Activated naive CD4-positive, alpha-beta T cell treated with anti-CD3 and anti-CD28 coated beads for 36 hours (primary cell): ENCODE results near the gene FAM229A. TPM values are rescaled to one million over a fixed set of nuclear protein-coding genes. Genes with fewer than 3 reads are reported as not detected.
A peak's percentile ranks its signal among the peaks of the same experiment; 100 is the strongest.

Experiments
- CTCF ChIA-PET: fragments of 350-600 bp; sonication (Branson Sonifier 250); formaldehyde crosslinking; loops from one replicate; lab custom pipeline; 2021; ENCODE audit warnings: antibody characterized with exemption; lab: Charles Lee
- DNase-seq: peaks from one replicate; pipeline ENCODE4 v3.0.0-alpha.2; 2020
- H3K27ac Mint-ChIP-seq: one replicate; pipeline ENCODE4 v1.8.0; 2021; ENCODE audit warnings: mild to moderate bottlenecking, mixed read lengths
- H3K27me3 Mint-ChIP-seq: one replicate; pipeline ENCODE4 v1.8.0; 2021; ENCODE audit warnings: low read depth, mixed read lengths
- H3K36me3 Mint-ChIP-seq: one replicate; pipeline ENCODE4 v1.8.0; 2021; ENCODE audit warnings: low read depth, mixed read lengths
- H3K4me1 Mint-ChIP-seq: one replicate; pipeline ENCODE4 v1.8.0; 2021; ENCODE audit warnings: low read depth, mixed read lengths
- H3K4me3 Mint-ChIP-seq: one replicate; pipeline ENCODE4 v1.8.0; 2021; ENCODE audit warnings: mild to moderate bottlenecking, moderate library complexity, mixed read lengths
- H3K9me3 Mint-ChIP-seq: one replicate; pipeline ENCODE4 v1.8.0; 2021; ENCODE audit warnings: mixed read lengths
- intact Hi-C: fragments of 100-400 bp; cut with micrococcal nuclease; formaldehyde crosslinking; loops from one replicate; pipeline ENCODE4 v1.15.1; 2023
- total RNA-seq, 2 experiments: library from RNA; stranded (reverse); gene quantifications; one replicate each; pipeline ENCODE4 v1.2.3, GENCODE V29; 2021

The FAM229A gene
- total RNA-seq, 2 experiments from 2014 or later: 2.1 to 3.4 TPM

DNA sequence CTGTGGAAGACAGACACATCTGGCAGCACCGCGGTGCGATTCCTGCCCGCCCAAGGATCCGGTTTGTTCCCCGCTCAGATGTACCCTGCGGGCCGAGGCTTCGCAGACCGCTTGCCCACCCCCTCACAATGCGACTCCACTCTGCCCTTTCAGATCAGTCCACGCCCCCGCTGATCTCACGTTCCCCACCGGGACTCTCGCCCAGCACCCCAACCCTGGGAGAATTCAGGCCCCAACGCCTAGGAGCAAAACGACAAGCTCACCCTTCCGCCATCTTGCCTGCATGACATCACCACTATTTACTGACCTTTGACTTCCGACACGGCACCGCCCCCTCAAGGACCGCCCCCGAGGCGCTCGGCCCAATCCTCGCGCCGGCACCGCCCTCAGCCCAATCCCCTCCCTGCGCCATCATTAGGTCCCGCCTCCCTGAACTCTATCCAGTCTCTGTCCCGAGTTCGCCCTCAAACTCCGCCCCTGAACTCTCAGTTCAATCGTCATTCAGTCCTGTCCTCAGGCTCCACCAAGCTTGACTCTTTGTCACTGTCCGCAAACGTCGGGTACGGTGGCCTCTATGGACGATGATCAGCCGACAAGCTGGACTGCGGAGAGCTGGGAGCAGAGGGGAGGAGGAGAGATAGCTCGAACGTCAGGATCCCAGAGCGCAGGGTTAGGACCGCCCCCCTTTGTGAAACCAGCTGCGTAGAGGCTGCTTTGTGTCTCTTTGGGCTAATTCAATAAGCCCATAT is 32.0 kb upstream of the FAM229A start, which contains the start of gene BSDC1:
Gene BSDC1, minus strand, starts transcription at position 301 of the 749 bp plus-strand sequence. Its CDS starts 27 bp downstream, at position 274.
- Mint-ChIP-seq H3K27ac (peak within 1 kb of the TSS; percentile 99), H3K36me3 (peaks cover 4% of the 10 kb centered on the region), H3K4me3 (peak within 1 kb of the TSS; percentile 100), H3K4me1 (peaks cover 31% of the 10 kb centered on the region), H3K9me3 (peaks cover 2% of the 10 kb centered on the region), H3K27me3 (no peaks in the 10 kb centered on the region)
- intact Hi-C loops: loop anchor here (2.0 to 10.0 kb wide), 3 partner anchors 44 to 260 kb away; partner anchors contain the start of genes MARCKSL1, RBBP4 and ZBTB8OS
- CTCF ChIA-PET: interaction anchor here (0.9 to 1.7 kb wide), 5 partner anchors 10 to 178 kb away, joined by 3 to 11 read pairs (median 3); no protein-coding TSS in a partner anchor
- DNase-seq: peak; percentile 100

DNA sequence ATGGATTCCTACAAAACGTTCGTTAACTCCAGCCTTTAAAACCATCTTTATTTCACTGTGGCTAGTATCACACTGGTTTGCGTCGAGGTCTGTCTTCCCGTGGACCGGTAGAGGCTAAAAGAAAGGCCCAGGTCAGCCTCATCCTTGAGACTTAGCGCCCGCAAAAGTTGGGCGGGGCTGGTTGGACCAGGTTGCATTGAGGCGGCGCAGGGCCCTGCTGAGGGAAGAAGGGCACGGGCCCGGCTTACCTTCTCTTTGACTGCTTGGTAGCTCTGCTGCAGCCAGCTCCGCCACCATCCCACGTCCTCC is 31.5 kb upstream of the FAM229A start:
- CTCF ChIA-PET: interaction anchor here (1.3 to 1.7 kb wide), 2 partner anchors 61 to 178 kb away, joined by 3 to 11 read pairs; no protein-coding TSS in a partner anchor
- no peaks in the 10 kb centered on the region for H3K27me3 Mint-ChIP-seq
- H3K9me3 Mint-ChIP-seq: peaks cover 2% of the 10 kb centered on the region
- peaks cover 4% of the 10 kb centered on the region for H3K36me3 Mint-ChIP-seq
- peak overlapping the region; percentile 99 for H3K27ac Mint-ChIP-seq
- H3K4me3 Mint-ChIP-seq: peak overlapping the region; percentile 100
- intact Hi-C loops: loop anchor here (2.0 to 10.0 kb wide), 3 partner anchors 43 to 261 kb away; partner anchors contain the start of genes MARCKSL1, RBBP4 and ZBTB8OS
- peaks cover 31% of the 10 kb centered on the region for H3K4me1 Mint-ChIP-seq
- peak; percentile 49 for DNase-seq

DNA sequence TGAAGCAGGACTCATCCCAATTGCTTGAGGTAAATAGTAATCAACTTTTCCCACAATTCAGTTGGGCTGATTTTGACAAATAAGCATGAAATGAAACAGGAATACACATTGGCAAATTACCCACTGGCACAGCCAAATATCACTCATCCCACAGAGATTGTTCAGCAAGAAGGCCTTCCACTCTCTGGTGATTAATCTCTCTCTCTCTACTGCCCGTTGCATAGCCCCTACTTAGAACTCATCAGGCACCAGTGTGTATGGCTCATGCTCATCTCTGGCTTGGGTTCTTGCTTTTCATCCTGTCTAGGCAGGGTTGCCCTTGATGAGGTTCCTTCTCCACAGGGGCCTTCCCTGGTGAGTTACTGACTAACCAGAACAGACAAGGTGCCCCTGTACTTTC is 30.9 kb upstream of the FAM229A start:
- H3K4me3 Mint-ChIP-seq: peak overlapping the region; percentile 100
- no peaks in the 10 kb centered on the region for H3K27me3 Mint-ChIP-seq
- peak; percentile 44 for DNase-seq
- peaks cover 2% of the 10 kb centered on the region for H3K9me3 Mint-ChIP-seq
- H3K4me1 Mint-ChIP-seq: peaks cover 32% of the 10 kb centered on the region
- CTCF ChIA-PET: interaction anchor here (0.6 to 1.7 kb wide), 4 partner anchors 8 to 177 kb away, joined by 5 to 11 read pairs (median 8); no protein-coding TSS in a partner anchor
- intact Hi-C loops: loop anchor here (10.0 kb wide), 1 partner anchor 262 kb away; the partner anchor contains the start of genes RBBP4 and ZBTB8OS
- peak overlapping the region; percentile 99 for H3K27ac Mint-ChIP-seq
- H3K36me3 Mint-ChIP-seq: peaks cover 4% of the 10 kb centered on the region

DNA sequence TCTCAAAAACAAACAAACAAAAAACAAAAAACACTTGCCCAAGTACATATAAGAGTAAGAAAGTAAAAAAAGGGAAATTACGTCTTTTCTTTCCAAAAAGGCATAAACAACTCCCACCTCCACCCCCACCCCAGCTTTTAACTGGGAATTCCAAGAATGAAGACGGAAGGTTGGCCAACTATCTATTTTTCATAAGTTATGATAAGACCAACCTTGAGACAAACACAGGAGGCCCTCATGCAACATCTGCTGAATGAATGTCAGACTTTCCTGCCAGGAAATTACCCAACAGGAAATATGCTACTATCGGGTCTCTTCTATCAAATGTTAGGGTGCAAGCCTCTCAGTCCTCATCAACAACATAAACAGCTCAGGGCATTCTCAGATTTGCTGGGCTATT is 30.0 kb upstream of the FAM229A start:
- CTCF ChIA-PET: interaction anchor here (0.6 to 1.7 kb wide), 4 partner anchors 7 to 176 kb away, joined by 4 to 10 read pairs (median 5); no protein-coding TSS in a partner anchor
- no peaks in the 10 kb centered on the region for H3K27me3 Mint-ChIP-seq
- H3K4me3 Mint-ChIP-seq: no peak overlapping the region
- intact Hi-C loops: loop anchor here (10.0 kb wide), 1 partner anchor 262 kb away; the partner anchor contains the start of genes RBBP4 and ZBTB8OS
- H3K9me3 Mint-ChIP-seq: peaks cover 2% of the 10 kb centered on the region
- H3K27ac Mint-ChIP-seq: peak overlapping the region; percentile 6
- H3K36me3 Mint-ChIP-seq: peaks cover 6% of the 10 kb centered on the region
- no peak for DNase-seq
- H3K4me1 Mint-ChIP-seq: peaks cover 37% of the 10 kb centered on the region

DNA sequence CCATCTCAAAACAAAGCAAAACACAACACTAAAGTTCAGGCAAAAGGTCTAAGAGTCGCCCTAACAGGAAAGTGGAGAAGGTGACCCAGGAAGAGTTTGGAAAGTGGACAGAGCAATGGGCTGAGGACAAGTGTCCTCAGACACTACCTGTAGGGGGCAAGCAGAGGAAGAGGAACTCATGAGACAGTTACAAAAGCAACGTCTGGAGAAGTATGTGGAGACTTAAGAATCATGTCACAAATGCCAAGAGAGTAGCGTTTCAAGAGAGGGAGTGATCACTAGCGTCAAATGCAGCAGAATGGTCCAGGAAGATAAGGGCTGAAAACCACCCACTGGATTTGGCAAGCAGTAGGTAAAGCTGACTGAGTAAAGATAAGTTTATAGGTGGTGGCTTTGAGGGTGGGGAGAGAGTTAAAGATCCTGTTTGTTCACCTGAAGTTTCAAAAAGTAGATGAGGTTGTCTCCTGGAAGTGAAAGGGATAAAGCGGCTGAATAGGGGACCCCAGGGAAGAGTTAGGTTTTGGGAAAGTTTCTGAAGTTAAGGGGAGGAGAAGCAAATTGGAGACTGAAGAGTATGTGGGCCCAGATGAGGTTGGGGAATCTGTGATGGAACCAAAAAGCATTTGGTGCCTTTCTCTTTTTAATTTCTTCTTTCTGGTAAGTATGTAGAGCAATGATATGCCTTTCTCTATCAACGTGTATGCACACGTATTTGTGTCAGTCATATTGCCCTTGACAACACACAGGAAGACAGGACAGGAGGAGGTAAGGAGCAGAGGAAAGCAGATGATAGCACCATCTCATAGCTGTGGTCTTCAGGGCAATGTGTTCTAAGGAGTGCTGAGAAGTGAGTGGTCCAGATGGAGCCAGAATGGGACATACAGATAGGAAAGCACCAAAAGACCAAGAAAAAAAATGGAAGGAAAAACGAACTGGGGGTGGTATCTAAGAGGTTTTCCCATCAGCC is 28.9 kb upstream of the FAM229A start:
- no peaks in the 10 kb centered on the region for H3K9me3 Mint-ChIP-seq
- no peak for DNase-seq
- peaks cover 12% of the 10 kb centered on the region for H3K36me3 Mint-ChIP-seq
- CTCF ChIA-PET: interaction anchor here (0.5 to 1.7 kb wide), 3 partner anchors 10 to 175 kb away, joined by 3 to 10 read pairs (median 5); no protein-coding TSS in a partner anchor
- no peak overlapping the region for H3K27ac Mint-ChIP-seq
- intact Hi-C loops: loop anchor here (10.0 kb wide), 1 partner anchor 264 kb away; the partner anchor contains the start of genes RBBP4 and ZBTB8OS
- H3K27me3 Mint-ChIP-seq: no peaks in the 10 kb centered on the region
- H3K4me1 Mint-ChIP-seq: peaks cover 46% of the 10 kb centered on the region
- H3K4me3 Mint-ChIP-seq: no peak overlapping the region

DNA sequence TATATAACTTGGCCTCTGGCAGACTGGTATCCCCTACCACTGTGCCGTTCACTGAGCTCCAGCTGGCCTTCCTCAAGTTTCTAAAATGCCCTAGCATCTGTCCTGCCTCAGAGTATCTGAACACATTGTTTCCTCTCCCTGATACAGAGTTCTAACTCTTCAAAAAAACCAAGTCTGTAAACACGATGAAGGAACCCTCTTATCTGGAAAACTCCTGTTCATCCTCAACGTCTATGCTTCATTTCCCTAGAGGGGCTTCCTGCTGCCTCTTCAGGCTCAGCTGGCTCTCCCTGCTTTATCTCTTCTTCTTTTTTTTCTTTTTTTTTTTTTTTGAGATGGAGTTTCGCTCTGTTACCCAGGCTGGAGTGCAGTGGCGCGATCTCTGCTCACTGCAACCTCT is 26.4 kb upstream of the FAM229A start:
- no peaks in the 10 kb centered on the region for H3K27me3 Mint-ChIP-seq
- intact Hi-C loops: no loop called here
- H3K4me3 Mint-ChIP-seq: no peak overlapping the region
- peaks cover 32% of the 10 kb centered on the region for H3K4me1 Mint-ChIP-seq
- no peak for DNase-seq
- H3K27ac Mint-ChIP-seq: no peak overlapping the region
- CTCF ChIA-PET: interaction anchor here (2.8 kb wide), 1 partner anchor 173 kb away, joined by 8 read pairs; no protein-coding TSS in a partner anchor
- peaks cover 13% of the 10 kb centered on the region for H3K36me3 Mint-ChIP-seq
- no peaks in the 10 kb centered on the region for H3K9me3 Mint-ChIP-seq

DNA sequence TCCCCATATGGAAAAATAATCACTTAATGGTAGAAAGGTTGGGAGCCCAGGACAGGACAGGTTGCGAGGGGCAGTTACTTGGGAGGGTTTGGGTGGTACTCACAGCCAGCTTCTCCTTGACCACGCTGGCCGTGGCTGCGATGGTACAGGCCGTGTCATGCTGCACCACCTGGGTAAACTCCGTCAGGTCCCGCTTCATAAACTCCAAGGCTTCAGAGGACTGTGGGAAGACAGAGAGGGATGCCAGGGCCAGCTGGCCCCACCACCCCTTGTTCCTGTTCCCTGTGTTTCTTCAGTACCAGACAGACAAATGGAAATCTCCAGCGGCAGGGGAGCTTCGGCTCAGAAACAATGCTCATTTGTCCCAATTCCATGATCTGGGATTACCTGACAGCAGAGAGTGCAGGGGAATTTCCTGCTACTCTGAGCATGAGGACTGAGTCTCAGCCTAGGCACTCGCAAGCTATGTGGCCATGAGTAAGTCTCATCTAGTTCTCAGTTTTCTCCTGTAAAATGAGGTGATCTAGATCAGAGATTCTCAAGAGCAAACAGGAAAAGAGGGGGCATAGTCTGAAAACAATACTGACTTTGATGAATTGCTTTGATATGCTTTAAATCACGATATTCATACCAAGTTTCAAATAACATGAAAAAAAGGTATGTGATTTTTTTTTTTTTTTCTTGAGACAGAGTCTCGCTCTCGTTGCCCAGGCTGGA is 24.5 kb upstream of the FAM229A start:
- DNase-seq: no peak
- H3K4me1 Mint-ChIP-seq: peaks cover 15% of the 10 kb centered on the region
- H3K27ac Mint-ChIP-seq: no peak overlapping the region
- H3K4me3 Mint-ChIP-seq: no peak overlapping the region
- intact Hi-C loops: no loop called here
- peaks cover 11% of the 10 kb centered on the region for H3K36me3 Mint-ChIP-seq
- no peaks in the 10 kb centered on the region for H3K9me3 Mint-ChIP-seq
- H3K27me3 Mint-ChIP-seq: no peaks in the 10 kb centered on the region
- CTCF ChIA-PET: interaction anchor here (0.7 to 2.8 kb wide), 4 partner anchors 14 to 206 kb away, joined by 3 to 8 read pairs (median 6); no protein-coding TSS in a partner anchor

DNA sequence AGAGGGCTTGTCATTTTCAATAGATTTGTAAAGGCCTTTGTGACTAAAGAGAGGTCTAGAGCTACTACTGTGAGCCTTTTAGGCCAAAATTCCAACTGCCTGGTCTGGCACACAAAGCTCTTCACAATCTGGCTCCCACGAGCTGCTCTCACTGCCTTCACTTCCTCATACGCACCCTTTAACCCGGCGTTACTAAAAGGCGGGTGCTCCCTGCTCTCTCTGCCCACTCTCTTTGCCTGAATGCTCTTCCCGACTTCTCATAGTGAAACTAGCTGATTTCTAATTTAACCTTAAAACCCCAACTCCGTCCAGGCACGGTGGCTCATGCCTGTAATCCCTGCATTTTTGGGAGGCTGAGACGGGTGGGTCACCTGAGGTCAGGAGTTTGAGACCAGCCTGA is 17.8 kb upstream of the FAM229A start:
- intact Hi-C loops: no loop called here
- H3K9me3 Mint-ChIP-seq: no peaks in the 10 kb centered on the region
- H3K27me3 Mint-ChIP-seq: no peaks in the 10 kb centered on the region
- H3K36me3 Mint-ChIP-seq: peaks cover 17% of the 10 kb centered on the region
- H3K4me3 Mint-ChIP-seq: no peak overlapping the region
- H3K27ac Mint-ChIP-seq: no peak overlapping the region
- no peaks in the 10 kb centered on the region for H3K4me1 Mint-ChIP-seq
- CTCF ChIA-PET: no interaction called here
- no peak for DNase-seq

DNA sequence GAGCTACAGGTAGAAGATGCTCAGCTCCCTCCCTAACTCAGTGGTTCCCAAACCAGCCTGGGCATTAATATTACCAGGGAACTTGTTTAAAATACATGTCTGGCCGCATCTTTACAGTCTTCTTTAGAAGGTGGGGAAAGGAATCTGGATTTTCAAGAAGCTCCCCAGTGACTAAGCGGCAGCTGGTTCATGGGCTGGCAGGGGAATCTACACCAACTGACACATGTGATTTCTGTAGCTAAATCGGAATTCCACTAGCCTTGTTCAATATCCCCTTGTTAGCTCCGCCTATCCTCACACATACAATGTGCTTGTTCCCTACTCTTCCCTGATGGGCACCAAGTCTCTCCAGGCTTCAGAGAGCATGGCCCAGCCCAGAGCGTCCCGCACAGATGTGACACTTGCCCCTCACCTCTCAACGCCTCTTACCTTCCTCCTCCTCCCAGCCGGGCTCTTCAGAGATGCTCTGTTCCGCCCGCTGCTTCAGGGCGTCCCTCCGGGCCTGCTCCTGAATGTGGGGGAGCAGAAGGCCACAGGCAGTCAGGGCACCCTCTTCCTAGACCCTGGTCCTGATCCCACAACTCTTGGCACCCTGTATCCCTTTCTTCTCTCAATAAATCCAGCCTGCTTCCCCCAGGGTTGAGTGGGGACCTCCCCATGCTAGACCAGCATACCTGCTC is 15.4 kb upstream of the FAM229A start:
- no peak for DNase-seq
- intact Hi-C loops: no loop called here
- Mint-ChIP-seq H3K4me3 (no peak overlapping the region), H3K36me3 (peaks cover 21% of the 10 kb centered on the region), H3K27me3 (no peaks in the 10 kb centered on the region), H3K27ac (no peak overlapping the region), H3K9me3 (no peaks in the 10 kb centered on the region), H3K4me1 (peaks cover 5% of the 10 kb centered on the region)
- CTCF ChIA-PET: interaction anchor here (0.6 kb wide), 1 partner anchor 19 kb away, joined by 4 read pairs; no protein-coding TSS in a partner anchor

DNA sequence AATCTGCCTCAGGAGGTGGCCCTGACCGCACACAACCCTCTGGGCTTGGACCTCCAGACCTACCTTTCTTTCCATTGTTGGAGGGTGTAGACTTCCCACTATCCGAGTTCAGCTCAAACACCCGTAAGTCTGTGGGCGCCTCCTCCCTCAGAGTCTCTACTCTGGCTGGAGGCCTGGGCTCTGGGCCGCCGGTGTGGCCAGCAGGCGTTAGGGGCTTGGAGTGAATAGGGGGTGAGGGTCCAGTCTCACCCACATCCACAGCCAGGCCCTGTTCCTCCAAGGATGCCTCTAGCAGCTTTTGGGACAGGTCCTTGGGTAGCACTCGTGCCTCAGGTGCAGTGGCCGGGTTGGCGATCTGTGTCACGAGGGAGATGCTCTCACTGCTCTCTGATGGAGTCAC is 13.9 kb upstream of the FAM229A start:
- intact Hi-C loops: no loop called here
- H3K4me1 Mint-ChIP-seq: peaks cover 16% of the 10 kb centered on the region

More for the DNA sequence above, 13.9 kb upstream of the FAM229A start:
- no peak overlapping the region for H3K27ac Mint-ChIP-seq
- no peaks in the 10 kb centered on the region for H3K9me3 Mint-ChIP-seq
- CTCF ChIA-PET: interaction anchor here (0.7 kb wide), 1 partner anchor 234 kb away, joined by 3 read pairs; no protein-coding TSS in a partner anchor
- no peaks in the 10 kb centered on the region for H3K27me3 Mint-ChIP-seq
- peaks cover 26% of the 10 kb centered on the region for H3K36me3 Mint-ChIP-seq
- no peak overlapping the region for H3K4me3 Mint-ChIP-seq
- no peak for DNase-seq
